Activated CD4-positive, alpha-beta T cell treated with anti-CD3 and anti-CD28 coated beads, Interleukin-2, amount 50 U/mL, for 1 hour (primary cell): ENCODE measurements around the gene TBC1D19.
"Not testable (repeated sequence)": the region's sequence is repeated elsewhere in the genome, so short reads cannot be mapped to it uniquely, and the experiment has no call there.

Experiments used
- DNase-seq: peaks from one replicate; pipeline ENCODE4 v3.0.0-alpha.2; 2020

Gene TBC1D19

GRCh38 chr4:26687728-26688127, 103.8 kb downstream of the TBC1D19 start:
- DNase-seq: no peak

- no peak for DNase-seq
Observed at GRCh38 chr4:26690506-26690905, 106.6 kb downstream of the TBC1D19 start.

DNA sequence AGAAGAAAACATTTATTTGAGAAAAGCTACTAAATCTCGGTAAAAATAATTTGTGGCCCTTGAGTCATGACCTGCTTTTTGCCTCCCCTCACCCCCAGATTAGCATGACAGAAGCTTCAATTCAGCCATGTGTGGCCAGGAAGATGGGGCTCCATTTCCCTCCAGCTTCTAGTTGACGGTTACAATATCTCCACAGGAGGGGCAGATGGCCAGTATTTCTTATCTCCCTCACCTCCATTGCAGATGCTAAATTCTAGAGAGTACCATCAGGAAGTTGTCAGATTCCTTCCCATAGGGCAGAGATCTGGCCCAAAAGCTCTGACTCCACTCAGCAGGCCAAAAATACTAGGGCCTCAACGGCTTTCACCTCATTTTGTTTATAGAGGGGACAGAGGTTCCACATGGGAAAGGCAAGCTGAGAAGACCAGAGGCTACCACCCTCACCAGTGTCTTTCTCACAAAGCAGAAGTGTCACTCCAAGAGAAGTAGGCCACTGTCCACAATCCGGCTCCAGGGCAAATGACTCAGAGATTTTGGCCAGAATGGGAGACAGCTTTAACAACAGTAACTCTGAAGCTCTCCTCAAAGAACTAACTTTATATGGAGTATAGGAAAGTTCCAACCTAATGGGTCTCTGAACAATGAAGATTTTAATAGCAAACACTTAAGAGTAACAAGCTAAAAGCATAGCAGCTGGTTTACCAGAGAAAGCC, 108.3 kb downstream of the TBC1D19 start:
- DNase-seq: no peak

DNA sequence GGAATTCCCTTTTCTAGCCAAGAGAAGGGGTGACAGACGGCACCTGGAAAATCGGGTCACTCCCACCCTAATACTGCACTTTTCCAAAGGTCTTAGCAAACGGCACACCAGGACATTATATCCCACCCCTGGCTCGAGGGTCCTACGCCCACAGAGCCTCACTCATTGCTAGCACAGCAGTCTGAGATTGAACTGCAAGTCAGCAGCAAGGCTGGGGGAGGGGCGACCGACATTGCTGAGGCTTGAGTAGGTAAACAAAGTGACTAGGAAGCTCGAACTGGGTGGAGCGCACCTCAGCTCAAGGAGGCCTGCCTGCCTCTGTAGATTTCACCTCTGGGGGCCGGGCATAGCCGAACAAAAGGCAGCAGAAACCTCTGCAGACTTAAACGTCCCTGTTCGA, 110.2 kb downstream of the TBC1D19 start:
- not testable (repeated sequence) for DNase-seq

DNA sequence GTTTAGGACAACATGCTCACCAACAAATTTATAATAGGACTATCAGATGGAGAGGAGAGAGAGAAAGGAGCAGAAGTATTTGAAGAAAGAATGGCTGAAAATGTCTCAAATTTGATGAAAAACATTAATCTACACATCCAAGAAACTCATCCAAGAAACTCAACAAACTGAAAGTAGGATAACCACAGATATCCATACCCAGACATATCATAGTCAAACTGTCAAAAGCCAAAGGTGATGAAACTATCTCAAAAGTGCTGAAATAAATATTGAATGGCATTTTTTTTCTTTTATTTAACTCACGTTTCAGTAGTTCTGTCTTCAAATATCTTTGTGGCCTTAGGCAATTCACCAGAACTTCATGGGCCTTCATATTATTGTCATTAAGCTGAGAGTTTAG, 116.2 kb downstream of the TBC1D19 start:
- DNase-seq: no peak

DNA sequence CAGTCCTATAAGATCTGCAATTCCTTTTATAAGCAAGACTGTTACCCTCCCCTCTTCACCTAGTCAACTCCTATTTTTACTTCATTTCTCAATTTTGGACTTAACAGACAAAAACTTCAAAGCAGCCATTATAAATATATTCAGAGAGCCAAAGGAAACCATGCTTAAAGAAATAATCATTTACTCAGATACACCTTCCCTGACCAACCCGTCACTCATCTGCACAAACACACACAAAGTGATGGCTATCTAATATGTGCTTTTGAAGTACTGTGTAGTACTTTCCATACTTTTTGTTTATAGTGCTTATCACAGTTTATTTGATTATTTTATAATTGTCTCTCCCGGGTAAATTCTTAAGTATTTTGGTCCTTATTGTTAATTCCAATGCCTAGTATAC, 117.2 kb downstream of the TBC1D19 start:
- DNase-seq: no peak

- DNase-seq: no peak
Observed at GRCh38 chr4:26701786-26702227, 117.9 kb downstream of the TBC1D19 start.

GRCh38 chr4:26707342-26707741, 123.5 kb downstream of the TBC1D19 start:
- no peak for DNase-seq

- DNase-seq: no peak
Observed at GRCh38 chr4:26709246-26709645, 125.4 kb downstream of the TBC1D19 start.

GRCh38 chr4:26713563-26714151, 129.8 kb downstream of the TBC1D19 start:
- DNase-seq: no peak

DNA sequence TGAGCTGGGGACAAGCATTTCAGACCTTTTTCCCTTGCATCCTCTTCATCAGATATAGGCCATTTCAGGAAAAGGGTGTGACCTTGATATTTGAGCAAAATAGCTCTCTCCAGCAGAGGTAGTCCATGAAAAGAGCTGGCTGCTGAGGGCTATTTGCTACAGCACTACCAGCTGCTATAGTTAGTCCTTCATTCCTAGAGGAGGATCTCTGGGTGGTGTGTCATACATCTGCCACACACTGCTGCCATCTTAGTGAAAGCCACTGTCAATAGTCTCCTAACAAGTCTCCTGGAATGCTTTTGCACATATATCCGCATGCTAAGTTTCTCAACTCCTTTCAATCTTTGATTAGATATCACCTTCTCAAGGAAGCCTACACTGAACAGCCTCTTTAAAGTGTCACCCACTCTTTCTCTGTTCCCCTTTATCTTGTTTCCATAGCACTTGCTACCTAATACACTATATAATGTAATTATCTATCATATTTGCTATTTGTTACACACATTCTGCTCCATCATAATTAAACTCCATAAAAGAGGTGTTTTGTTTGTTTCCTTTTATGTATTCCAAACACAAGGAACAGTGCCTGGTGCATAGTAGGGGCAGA, 131.9 kb downstream of the TBC1D19 start:
- no peak for DNase-seq

DNA sequence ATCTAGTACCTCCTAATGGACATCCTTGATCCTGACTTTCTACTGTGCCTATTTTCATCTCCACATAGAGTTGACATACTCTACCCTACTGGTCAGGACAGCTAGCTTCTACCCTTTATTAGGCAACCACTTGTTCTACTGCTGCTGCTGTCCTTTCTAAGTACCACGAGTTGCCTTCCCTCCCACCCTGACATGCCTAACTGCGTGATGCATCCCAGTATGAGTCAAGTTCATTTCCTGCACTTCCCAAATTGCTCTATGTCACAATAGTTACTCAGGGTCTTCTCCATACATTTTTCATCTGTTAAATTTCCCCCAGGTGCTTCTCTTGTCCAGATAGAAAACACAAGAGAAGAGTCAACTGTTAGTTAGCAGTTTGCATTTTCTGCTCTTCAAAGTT, 133.4 kb downstream of the TBC1D19 start:
- no peak for DNase-seq

DNA sequence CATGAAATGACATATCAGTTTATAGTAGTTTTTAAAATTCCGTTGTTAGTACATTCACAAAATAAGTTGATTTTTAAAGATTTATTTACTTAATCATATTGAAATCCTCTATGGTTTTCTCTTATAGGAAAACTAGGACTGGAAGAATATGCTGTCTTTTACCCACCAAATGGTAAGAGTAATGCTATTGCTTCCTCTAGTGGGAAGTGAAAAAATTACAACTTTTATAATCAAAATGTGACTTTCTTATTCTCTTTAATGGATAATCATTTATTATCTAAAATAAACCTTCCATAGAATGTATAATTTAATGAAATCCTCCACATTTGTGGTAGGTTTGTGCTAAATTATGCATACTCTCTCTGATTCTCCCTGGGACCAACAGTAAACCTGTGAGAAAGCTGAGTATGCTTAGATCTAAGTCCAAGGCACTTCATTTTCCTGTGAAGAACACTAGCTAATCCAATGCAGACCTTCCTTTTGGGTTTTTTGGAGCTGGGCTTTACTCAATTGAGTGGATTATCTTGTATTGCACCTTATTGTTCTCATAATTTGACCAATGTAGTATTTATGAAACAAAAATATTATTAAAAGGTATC, 136.2 kb downstream of the TBC1D19 start:
- no peak for DNase-seq

- no peak for DNase-seq
Observed at GRCh38 chr4:26721685-26722084, 137.8 kb downstream of the TBC1D19 start.

DNA sequence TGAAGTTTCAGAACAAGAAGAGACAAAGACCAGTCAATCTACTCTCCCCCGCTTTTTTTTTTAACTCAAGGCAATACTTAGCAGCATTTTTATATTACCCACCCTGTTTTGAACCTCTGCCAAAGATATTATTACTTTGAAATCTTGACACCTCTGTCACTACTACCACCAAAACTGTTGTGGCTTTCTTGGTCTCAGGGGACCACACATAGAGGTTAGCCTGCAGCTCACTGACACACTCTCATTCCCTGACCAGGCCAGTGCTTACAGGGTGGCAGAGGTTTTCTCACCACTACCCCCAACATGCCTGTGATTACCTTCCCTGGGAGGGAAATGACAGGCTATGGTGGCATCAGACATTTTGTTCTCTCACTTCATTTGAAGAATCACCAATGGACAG, 139.3 kb downstream of the TBC1D19 start:
- DNase-seq: no peak

DNA sequence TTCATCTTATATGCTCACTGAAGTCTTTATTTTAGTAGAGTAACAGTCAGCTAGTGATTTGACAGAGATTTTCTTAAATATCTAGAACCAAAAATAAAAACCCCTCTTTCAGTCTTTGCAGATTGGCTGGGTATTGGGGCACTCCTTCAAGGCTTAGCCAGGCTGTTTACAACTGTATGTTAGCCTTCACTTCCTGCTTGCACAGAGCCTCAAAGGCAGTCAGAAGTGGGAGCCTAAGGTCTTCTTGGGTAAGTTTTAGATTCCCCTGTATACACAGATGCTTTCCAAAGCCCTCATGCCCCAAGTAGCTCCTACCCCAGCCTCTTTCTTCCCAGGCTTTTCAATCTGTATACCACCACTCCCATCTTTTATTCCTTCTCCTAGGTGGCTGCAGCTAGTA, 140.7 kb downstream of the TBC1D19 start:
- no peak for DNase-seq

DNA sequence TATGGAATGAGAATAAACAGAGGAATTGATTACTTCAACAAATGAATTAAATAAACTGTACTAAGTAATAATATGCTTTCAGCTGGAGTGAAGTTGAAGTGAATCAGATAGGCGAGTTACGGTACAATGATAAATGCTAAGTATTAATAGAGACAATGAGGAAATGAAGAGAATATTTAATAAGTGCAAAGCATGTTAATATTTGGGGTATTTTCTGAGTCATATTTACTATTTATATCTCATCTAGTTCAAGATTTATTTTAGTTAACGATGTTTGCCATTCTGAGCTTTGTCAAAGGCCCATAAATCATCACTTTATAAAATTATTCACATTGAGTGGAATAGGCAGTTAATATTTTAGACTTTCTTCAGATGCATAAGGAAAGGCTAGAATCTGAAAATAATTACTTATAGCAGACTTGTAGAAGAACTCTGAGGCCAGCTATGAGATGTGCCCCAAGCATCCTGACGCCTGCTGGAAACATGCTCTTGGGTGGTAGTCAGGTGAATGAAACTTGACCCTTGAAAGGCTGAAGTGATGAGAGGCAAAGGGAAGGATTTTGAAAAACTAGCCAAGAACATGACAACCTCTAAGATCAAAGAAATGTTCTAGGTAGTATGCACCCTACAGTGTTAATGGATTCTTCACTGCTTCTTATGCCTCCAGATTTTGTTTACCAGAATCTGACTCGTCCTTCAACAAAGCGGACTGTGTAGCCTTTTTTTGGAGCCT, 142.9 kb downstream of the TBC1D19 start:
- no peak for DNase-seq

- DNase-seq: no peak
Observed at GRCh38 chr4:26727844-26728243, 144.0 kb downstream of the TBC1D19 start.

GRCh38 chr4:26729027-26729426, 145.1 kb downstream of the TBC1D19 start:
- DNase-seq: no peak

GRCh38 chr4:26729547-26729946, 145.7 kb downstream of the TBC1D19 start:
- DNase-seq: no peak

GRCh38 chr4:26731351-26732035, 147.6 kb downstream of the TBC1D19 start:
- DNase-seq: no peak

GRCh38 chr4:26732356-26732755, 148.5 kb downstream of the TBC1D19 start:
- no peak for DNase-seq

DNA sequence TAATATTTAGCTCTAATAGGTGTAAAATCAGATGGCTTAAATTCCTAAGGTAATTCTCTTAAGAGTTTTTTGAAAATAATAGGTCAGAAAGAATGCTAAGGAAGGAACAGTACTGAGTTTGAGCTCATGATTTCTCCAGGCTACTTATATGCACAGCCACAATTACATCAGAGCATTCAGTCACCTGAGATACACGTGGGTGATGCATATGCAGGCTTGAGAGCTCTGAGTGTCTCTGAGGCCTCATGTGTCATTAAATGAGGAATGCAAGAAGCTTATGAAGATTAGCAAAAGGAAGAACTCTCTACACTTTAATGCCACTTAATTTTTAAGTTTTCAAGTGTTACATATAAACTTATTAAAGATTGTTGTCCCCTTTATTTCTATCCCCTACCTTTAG, 152.7 kb downstream of the TBC1D19 start:
- DNase-seq: no peak
